Ovary (tissue), 9 donors: ENCODE measurements around the gene RNF113B. TPM values are rescaled to one million over a fixed set of nuclear protein-coding genes. Genes with fewer than 3 reads are reported as not detected.

Experiments used
- DNase-seq, 5 donors: peaks; one replicate each; pipeline ENCODE4 v3.0.0-alpha.2; 2019 to 2020
- H3K27ac ChIP-seq, 2 donors: fragments of 200-600 bp; one replicate each; pipeline versions ENCODE4 v1.5.1 to v1.8.0; 2019 to 2022
- H3K27me3 ChIP-seq: fragments of 200-600 bp; one replicate; pipeline ENCODE4 v1.8.0; 2022
- H3K36me3 ChIP-seq: fragments of 200-600 bp; sonication (generic); one replicate; pipeline ENCODE4 v1.5.1; 2019
- H3K4me1 ChIP-seq: one replicate; pipeline ENCODE4 v1.8.1; 2013; ENCODE audit warnings: mild to moderate bottlenecking, moderate library complexity; ENCODE audit not compliant: insufficient read depth
- H3K4me3 ChIP-seq: fragments of 200-600 bp; sonication (generic); one replicate; pipeline ENCODE4 v1.5.1; 2017
- H3K9me3 ChIP-seq, 2 donors: fragments of 200-600 bp in 1 of 2; sonication (generic) in 1 of 2; one replicate each; pipeline versions ENCODE4 v1.5.1 to v1.8.1; 2013 to 2019; ENCODE audit warnings: mild to moderate bottlenecking in 1 of 2, moderate library complexity in 1 of 2
- CTCF ChIP-seq, 3 donors: fragments of 450-650 bp in 2 of 3; fragments of 200-600 bp in 1 of 3; IDR thresholded peaks; one replicate each; pipeline versions ENCODE4 v1.5.1 to v1.8.0; 2016 to 2022; ENCODE audit warnings: antibody characterized with exemption in 3 of 3, mild to moderate bottlenecking in 1 of 3
- EP300 ChIP-seq: sonication (generic); formaldehyde crosslinking; IDR thresholded peaks from one replicate; pipeline ENCODE4 v1.6.1; 2017; ENCODE audit warnings: antibody characterized with exemption
- POLR2A ChIP-seq: fragments of 450-650 bp; IDR thresholded peaks from one replicate; pipeline ENCODE4 v1.6.1; 2017; ENCODE audit warnings: antibody characterized with exemption, mild to moderate bottlenecking, moderate library complexity
- WGBS, 3 donors: extraction: QIAGEN DNeasy Blood & Tissue Kit in 1 of 3; methylation state at CpG; one replicate each; pipeline versions ENCODE4 v1.1.5 to v1.1.7; 2013 to 2017; 5-methylcytosine and 5-hydroxymethylcytosine counted together
- intact Hi-C, 4 donors: fragments of 100-400 bp; cut with DNase I; formaldehyde crosslinking; loops; one replicate each; pipeline versions ENCODE4 v1.11.0 to v1.15.1; 2022 to 2023
- polyA plus RNA-seq, 2 donors: library from polyadenylated mRNA; stranded (reverse); fragments of 200-250 nt in 1 of 2; fragments of 350-450 nt in 1 of 2; fragmentation: Illumina TruSeq in 1 of 2; extraction: RNeasy Lipid Tissue Mini Kit (QIAGEN cat#74804) in 1 of 2; gene quantifications; one replicate each; pipeline ENCODE4 v1.2.3, GENCODE V29; 2013 to 2014
- total RNA-seq, 7 donors: library from RNA; depleted of rRNA in 2 of 7; stranded (reverse); fragments of >200 nt in 2 of 7; fragmentation: NEBNext Ultra II Directional in 3 of 7; extraction: Animal tissue kit (Norgen Biotek cat#: 25700) in 3 of 7; gene quantifications; one replicate each; pipeline versions ENCODE4 v1.1.0 to v1.2.4, GENCODE V29; 2016 to 2023
- donor health status: DM: no; HTN: no; CAD: no; lungs with moderate emphysema.
- donor health status: DM: no; HTN: no; CAD: no.
- donor health status: Bipolar disorder and iron deficiency.
- donor health status: DM: yes; HTN: yes; CAD: no.
- donor health status: DM: no; HTN: no; CAD: no.
- donor health status: DM: yes; HTN: yes; CAD: no.

Gene RNF113B
- total and polyA plus RNA-seq, 9 donors = 0.05 TPM; not detected in 8

GRCh38 chr13:98182153-98182552, 5.1 kb upstream of the RNF113B start:
- TF ChIP-seq POLR2A (no peak), EP300 (no peak), CTCF (IDR thresholded peaks at IDR 0.05) (no peak)
- DNase-seq = no peak
- no peaks in the 10 kb centered on the region for H3K27me3 ChIP-seq
- no peaks in the 10 kb centered on the region for H3K9me3 ChIP-seq
- intact Hi-C loops = no loop called here
- no peaks in the 10 kb centered on the region for H3K4me1 ChIP-seq
- H3K27ac ChIP-seq = no peak overlapping the region
- H3K4me3 ChIP-seq = no peak overlapping the region
- no peaks in the 10 kb centered on the region for H3K36me3 ChIP-seq
- WGBS, 3 donors = 87 to 94% (median 93%) methylated on average over 4 of the region's 4 CpGs

GRCh38 chr13:98181111-98181815, 4.2 kb upstream of the RNF113B start:
- Histone ChIP-seq H3K4me3 (no peak overlapping the region), H3K27ac (no peak overlapping the region), H3K36me3 (no peaks in the 10 kb centered on the region), H3K27me3 (no peaks in the 10 kb centered on the region), H3K9me3 (no peaks in the 10 kb centered on the region), H3K4me1 (no peaks in the 10 kb centered on the region)
- WGBS, 3 donors = 90 to 96% (median 96%) methylated on average over 7 of the region's 7 CpGs
- no peak for TF ChIP-seq EP300
- TF ChIP-seq CTCF (IDR thresholded peaks at IDR 0.05) = no peak
- TF ChIP-seq POLR2A = no peak
- DNase-seq = no peak
- intact Hi-C loops = no loop called here

- Histone ChIP-seq H3K27me3 (no peaks in the 10 kb centered on the region), H3K27ac (no peak overlapping the region), H3K4me1 (no peaks in the 10 kb centered on the region), H3K9me3 (no peaks in the 10 kb centered on the region), H3K4me3 (no peak overlapping the region), H3K36me3 (no peaks in the 10 kb centered on the region)
- intact Hi-C loops = no loop called here
- no peak for DNase-seq
- no peak for TF ChIP-seq EP300
- WGBS, 3 donors = 69 to 88% (median 80%) methylated on average over 3 of the region's 3 CpGs
Observed at GRCh38 chr13:98180092-98180491, 3.0 kb upstream of the RNF113B start.

GRCh38 chr13:98175823-98176222, 1.2 kb downstream of the RNF113B start:
- no peaks in the 10 kb centered on the region for H3K27me3 ChIP-seq
- no peak overlapping the region for H3K4me3 ChIP-seq
- intact Hi-C loops = no loop called here
- H3K27ac ChIP-seq = no peak overlapping the region
- TF ChIP-seq POLR2A (no peak), CTCF (IDR thresholded peaks at IDR 0.05) (no peak), EP300 (no peak)
- WGBS, 3 donors = 62 to 70% (median 64%) methylated on average over 3 of the region's 3 CpGs
- no peak for DNase-seq
- H3K36me3 ChIP-seq = no peaks in the 10 kb centered on the region
- peaks cover 20% of the 10 kb centered on the region for H3K4me1 ChIP-seq
- no peaks in the 10 kb centered on the region for H3K9me3 ChIP-seq

GRCh38 chr13:98175043-98175442, 2.0 kb downstream of the RNF113B start:
- Histone ChIP-seq H3K36me3 (no peaks in the 10 kb centered on the region), H3K4me1 (peaks cover 20% of the 10 kb centered on the region), H3K9me3 (no peaks in the 10 kb centered on the region), H3K27ac (no peak overlapping the region), H3K27me3 (no peaks in the 10 kb centered on the region), H3K4me3 (no peak overlapping the region)
- intact Hi-C loops = no loop called here
- TF ChIP-seq POLR2A = no peak
- no peak for TF ChIP-seq EP300
- TF ChIP-seq CTCF (IDR thresholded peaks at IDR 0.05) = no peak
- no peak for DNase-seq
- 29 to 37% (median 31%) methylated on average over 3 of the region's 3 CpGs for WGBS, 3 donors
